Measurements from ENCODE around the gene LILRA5. TPM values are rescaled to one million over a fixed set of nuclear protein-coding genes. Genes with fewer than 3 reads are reported as not detected.
A peak's percentile ranks its signal among the peaks of the same experiment; 100 is the strongest.

Gene LILRA5
- total and polyA plus RNA-seq, 9 donors: 0.33 to 4.6 (median 0.82) TPM; not detected in 1

GRCh38 chr19:54268936-54269335 is 44.0 kb downstream of the LILRA5 start:
- H3K36me3 ChIP-seq: no peaks in the 10 kb centered on the region
- no peak overlapping the region for H3K27ac ChIP-seq
- H3K27me3 ChIP-seq: no peaks in the 10 kb centered on the region
- no peaks in the 10 kb centered on the region for H3K4me1 ChIP-seq (ENCODE audit: insufficient read depth)
- intact Hi-C loops (cut with DNase I): no loop called here
- H3K4me3 ChIP-seq: no peak overlapping the region
- TF ChIP-seq, protein P1, sequence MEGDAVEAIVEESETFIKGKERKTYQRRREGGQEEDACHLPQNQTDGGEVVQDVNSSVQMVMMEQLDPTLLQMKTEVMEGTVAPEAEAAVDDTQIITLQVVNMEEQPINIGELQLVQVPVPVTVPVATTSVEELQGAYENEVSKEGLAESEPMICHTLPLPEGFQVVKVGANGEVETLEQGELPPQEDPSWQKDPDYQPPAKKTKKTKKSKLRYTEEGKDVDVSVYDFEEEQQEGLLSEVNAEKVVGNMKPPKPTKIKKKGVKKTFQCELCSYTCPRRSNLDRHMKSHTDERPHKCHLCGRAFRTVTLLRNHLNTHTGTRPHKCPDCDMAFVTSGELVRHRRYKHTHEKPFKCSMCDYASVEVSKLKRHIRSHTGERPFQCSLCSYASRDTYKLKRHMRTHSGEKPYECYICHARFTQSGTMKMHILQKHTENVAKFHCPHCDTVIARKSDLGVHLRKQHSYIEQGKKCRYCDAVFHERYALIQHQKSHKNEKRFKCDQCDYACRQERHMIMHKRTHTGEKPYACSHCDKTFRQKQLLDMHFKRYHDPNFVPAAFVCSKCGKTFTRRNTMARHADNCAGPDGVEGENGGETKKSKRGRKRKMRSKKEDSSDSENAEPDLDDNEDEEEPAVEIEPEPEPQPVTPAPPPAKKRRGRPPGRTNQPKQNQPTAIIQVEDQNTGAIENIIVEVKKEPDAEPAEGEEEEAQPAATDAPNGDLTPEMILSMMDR (IDR thresholded peaks at IDR 0.05): no peak
- TF ChIP-seq POLR2A (IDR thresholded peaks at IDR 0.05) (no peak), EP300 (IDR thresholded peaks at IDR 0.05) (no peak)
- no peak for DNase-seq
- 47 to 65% (median 56%) methylated on average over 2 of the region's 2 CpGs for WGBS, 3 donors
- H3K9me3 ChIP-seq: no peaks in the 10 kb centered on the region

DNA sequence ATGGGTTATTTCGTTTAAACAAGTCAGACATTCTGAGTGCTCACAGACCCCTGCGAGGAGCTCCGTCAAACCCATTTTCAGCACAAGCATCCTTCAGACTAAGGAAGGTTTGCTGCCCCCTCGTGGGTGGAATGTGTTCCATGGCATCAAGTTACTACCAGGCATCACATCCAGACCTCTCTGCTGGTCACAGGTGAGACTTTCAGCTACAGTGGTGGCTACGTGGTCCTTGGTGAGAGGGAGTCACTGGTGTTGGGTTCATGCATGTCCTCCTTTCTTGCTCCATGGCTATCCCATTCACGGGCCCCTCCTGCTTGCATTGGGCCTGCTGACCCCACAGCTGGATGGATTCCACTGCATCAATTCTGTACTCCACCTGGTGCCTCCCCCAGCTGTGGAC is 46.8 kb downstream of the LILRA5 start:
- no peak overlapping the region for H3K4me3 ChIP-seq
- 5 to 6% (median 5%) methylated on average over 6 of the region's 6 CpGs for WGBS, 3 donors
- peak; percentile 15 to 71 (median 60) for DNase-seq
- H3K27me3 ChIP-seq: no peaks in the 10 kb centered on the region
- no peaks in the 10 kb centered on the region for H3K9me3 ChIP-seq
- no peak for TF ChIP-seq EP300 (IDR thresholded peaks at IDR 0.05)
- TF ChIP-seq, protein P1 (IDR thresholded peaks at IDR 0.05): peak in 1 of 3 donors; percentile 33
- intact Hi-C loops (cut with DNase I): no loop called here
- H3K27ac ChIP-seq: no peak overlapping the region
- H3K36me3 ChIP-seq: no peaks in the 10 kb centered on the region
- no peaks in the 10 kb centered on the region for H3K4me1 ChIP-seq (ENCODE audit: insufficient read depth)

DNA sequence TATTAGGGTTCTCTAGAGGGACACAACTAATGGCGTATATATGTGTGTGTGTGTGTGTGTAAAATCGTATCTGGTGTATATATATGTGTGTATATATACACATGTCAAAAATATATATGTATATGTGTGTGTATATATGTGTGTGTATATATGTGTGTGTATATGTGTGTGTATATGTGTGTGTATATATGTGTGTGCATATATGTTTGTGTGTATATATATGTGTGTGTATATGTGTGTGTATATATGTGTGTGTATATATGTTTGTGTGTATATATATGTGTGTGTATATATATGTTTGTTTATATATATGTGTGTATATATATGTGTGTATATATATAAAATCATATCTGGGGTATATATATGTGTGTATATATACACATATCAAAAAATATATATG is 50.5 kb downstream of the LILRA5 start:
- Histone ChIP-seq H3K4me3 (no peak overlapping the region), H3K36me3 (no peaks in the 10 kb centered on the region), H3K9me3 (no peaks in the 10 kb centered on the region), H3K27ac (no peak overlapping the region), H3K27me3 (no peaks in the 10 kb centered on the region), H3K4me1 (ENCODE audit: insufficient read depth) (no peaks in the 10 kb centered on the region)
- intact Hi-C loops (cut with DNase I): no loop called here
- 84 to 89% (median 86%) methylated on average over 2 of the region's 2 CpGs for WGBS, 3 donors
- no peak for DNase-seq
- TF ChIP-seq POLR2A (IDR thresholded peaks at IDR 0.05): no peak
- no peak for TF ChIP-seq EP300 (IDR thresholded peaks at IDR 0.05)
- TF ChIP-seq, protein P1 (IDR thresholded peaks at IDR 0.05): no peak

GRCh38 chr19:54262066-54262465 is 50.9 kb downstream of the LILRA5 start:
- no peaks in the 10 kb centered on the region for H3K9me3 ChIP-seq
- 73 to 77% (median 75%) methylated on average over 11 of the region's 11 CpGs for WGBS, 3 donors
- intact Hi-C loops (cut with DNase I): no loop called here
- DNase-seq: no peak
- H3K4me1 ChIP-seq (ENCODE audit: insufficient read depth): no peaks in the 10 kb centered on the region
- H3K27me3 ChIP-seq: no peaks in the 10 kb centered on the region
- TF ChIP-seq, protein P1 (IDR thresholded peaks at IDR 0.05): no peak
- no peak for TF ChIP-seq POLR2A (IDR thresholded peaks at IDR 0.05)
- TF ChIP-seq EP300 (IDR thresholded peaks at IDR 0.05): no peak
- H3K27ac ChIP-seq: no peak overlapping the region
- no peaks in the 10 kb centered on the region for H3K36me3 ChIP-seq
- no peak overlapping the region for H3K4me3 ChIP-seq

GRCh38 chr19:54257116-54257480 is 55.9 kb downstream of the LILRA5 start, which contains the start of gene LILRB5:
Gene LILRB5, minus strand, starts transcription at chr19:54257273. Its CDS starts 80 bp downstream, at chr19:54257193.
- H3K27me3 ChIP-seq: no peaks in the 10 kb centered on the region
- H3K36me3 ChIP-seq: no peaks in the 10 kb centered on the region
- intact Hi-C loops (cut with DNase I): no loop called here
- no peak for DNase-seq
- H3K4me1 ChIP-seq (ENCODE audit: insufficient read depth): no peaks in the 10 kb centered on the region
- no peaks in the 10 kb centered on the region for H3K9me3 ChIP-seq
- no peak for TF ChIP-seq EP300 (IDR thresholded peaks at IDR 0.05)
- TF ChIP-seq, protein P1 (IDR thresholded peaks at IDR 0.05): no peak
- no peak for TF ChIP-seq POLR2A (IDR thresholded peaks at IDR 0.05)
- WGBS, 3 donors: 43 to 51% (median 49%) methylated on average over 9 of the region's 9 CpGs
- H3K27ac ChIP-seq: no peak within 1 kb of the TSS
- no peak within 1 kb of the TSS for H3K4me3 ChIP-seq

Measured in ovary (tissue), 9 donors.